ENCODE measurements around the gene ADCY3.

- no peak for TF ChIP-seq CTCF (IDR thresholded peaks at IDR 0.05 in 4 of 5, conservative IDR thresholded peaks at IDR 0.05 in 1 of 5)
- TF ChIP-seq POLR2A (IDR thresholded peaks at IDR 0.05): no peak
Measured at GRCh38 chr2:24787532-24787931, 132.5 kb downstream of the ADCY3 start.
